Heart right ventricle (tissue), 16 donors: ENCODE data around the gene IRAK3. TPM values are rescaled to one million over a fixed set of nuclear protein-coding genes. Genes with fewer than 3 reads are reported as not detected.

ENCODE experiments used
- ATAC-seq, 8 donors: fragments of 200-7000 bp; cut with Tn5 transposase; one replicate each; pipeline ENCODE4 v1.9.1; 2020; ENCODE audit warnings: mild to moderate bottlenecking in 8 of 8, moderate library complexity in 8 of 8, moderate number of reproducible peaks in 1 of 8
- DNase-seq, 2 donors: peaks; one replicate each; pipeline ENCODE4 v3.0.0-alpha.2; 2020
- H3K27ac ChIP-seq, 10 donors: fragments of 200-600 bp; sonication (generic) in 2 of 10; one replicate each; pipeline versions ENCODE4 v1.5.0 to v1.8.0; 2020 to 2022; ENCODE audit warnings: mild to moderate bottlenecking in 3 of 10
- H3K27me3 ChIP-seq, 7 donors: fragments of 200-600 bp; one replicate each; pipeline ENCODE4 v1.8.0; 2021 to 2022; ENCODE audit warnings: mild to moderate bottlenecking in 2 of 7
- H3K36me3 ChIP-seq, 9 donors: fragments of 200-600 bp; sonication (generic) in 1 of 9; one replicate each; pipeline versions ENCODE4 v1.5.0 to v1.8.0; 2020 to 2022; ENCODE audit warnings: mild to moderate bottlenecking in 2 of 9
- H3K4me1 ChIP-seq, 9 donors: fragments of 200-600 bp; sonication (generic) in 1 of 9; one replicate each; pipeline versions ENCODE4 v1.5.0 to v1.8.0; 2020 to 2022; ENCODE audit warnings: mild to moderate bottlenecking in 4 of 9
- H3K4me3 ChIP-seq, 10 donors: fragments of 200-600 bp; sonication (generic) in 2 of 10; one replicate each; pipeline versions ENCODE4 v1.5.0 to v1.8.0; 2020 to 2022; ENCODE audit warnings: mild to moderate bottlenecking in 7 of 10, moderate library complexity in 2 of 10
- H3K9me3 ChIP-seq, 11 donors: fragments of 200-600 bp in 10 of 11; sonication (generic) in 2 of 11; one replicate each; pipeline versions ENCODE4 v1.5.0 to v1.8.0; 2013 to 2022; ENCODE audit warnings: mild to moderate bottlenecking in 2 of 11, control low read depth in 1 of 11, moderate library complexity in 1 of 11
- WGBS, 2 donors: extraction: QIAGEN DNeasy Blood & Tissue Kit; methylation state at CpG; one replicate each; pipeline ENCODE4 v1.1.7; 2013; ENCODE audit warnings: inconsistent platforms in 1 of 2; 5-methylcytosine and 5-hydroxymethylcytosine counted together
- intact Hi-C, 10 donors: fragments of 100-400 bp; cut with DNase I; formaldehyde crosslinking; loops; one replicate each; pipeline versions ENCODE4 v1.11.1 to v1.14.2; 2022
- polyA plus RNA-seq, 2 donors: library from polyadenylated mRNA; stranded (reverse); fragments of 200-250 nt; gene quantifications; one replicate each; pipeline ENCODE4 v1.2.3, GENCODE V29; 2013
- total RNA-seq, 10 donors: library from RNA; stranded (reverse); fragmentation: NEBNext Ultra II Directional in 3 of 10; extraction: Animal tissue kit (Norgen Biotek cat#: 25700) in 3 of 10; gene quantifications; one replicate each; pipeline versions ENCODE4 v1.2.1 to v1.2.4, GENCODE V29; 2021 to 2023
- TF ChIP-seq, protein P1 (sequence below), 9 donors: fragments of 200-600 bp; sonication (generic) in 2 of 9; IDR thresholded peaks; one replicate each; pipeline versions ENCODE4 v1.5.0 to v1.8.0; 2021 to 2022; ENCODE audit warnings: antibody characterized with exemption in 9 of 9, mild to moderate bottlenecking in 5 of 9, moderate library complexity in 1 of 9
- donor health status: Arrhythmogenic right ventricular cardiomyopathy.
- donor health status: ischemic (EF 13 %, LVEDD 7.1; RV severe dilation, severe dysfunction).
- donor health status: healthy with polysubstance abuse.
- donor health status: DM: no; HTN: yes; CAD: no.
- donor health status: DM: no; HTN: no; CAD: no.
- donor health status: ischemic (EF 25% LVEDD 6.9; RV normal size, moderate dysfunction).
- donor health status: ischemic (EF 25% LVEDD 5.7; RV mildly dilated, moderate dysfunction).
- donor health status: healthy.
- donor health status: DM: yes; HTN: yes; CAD: no.
- donor health status: Ischemic cardiomyopathy.
- donor health status: ischemic (EF 35%, LVEDD 5.7; RV mildly dilated, moderate dysfunction).
- donor health status: nonischemic (EF 11% LVEDD 7.7; RV severe dilation, severe dysfunction).
- donor health status: DM: yes; HTN: yes; CAD: no.
- donor health status: PGD.
- donor health status: ischemic (EF 29% LVEDD 5.4; RV normal size, mild dysfunction).
- donor health status: nonischemic (EF 23%, LVEDD 6.1; RV moderate dilation, normal function).

The IRAK3 gene
- total and polyA plus RNA-seq, 12 donors, result 2.8 to 9.3 (median 4.3) TPM

- peaks cover 0 to 7% (median 3%) of the 10 kb centered on the region in 11 donors for H3K9me3 ChIP-seq
- intact Hi-C loops, result no loop called here
- H3K4me3 ChIP-seq, result no peak overlapping the region
- H3K36me3 ChIP-seq, result no peaks in the 10 kb centered on the region
- TF ChIP-seq, protein P1, sequence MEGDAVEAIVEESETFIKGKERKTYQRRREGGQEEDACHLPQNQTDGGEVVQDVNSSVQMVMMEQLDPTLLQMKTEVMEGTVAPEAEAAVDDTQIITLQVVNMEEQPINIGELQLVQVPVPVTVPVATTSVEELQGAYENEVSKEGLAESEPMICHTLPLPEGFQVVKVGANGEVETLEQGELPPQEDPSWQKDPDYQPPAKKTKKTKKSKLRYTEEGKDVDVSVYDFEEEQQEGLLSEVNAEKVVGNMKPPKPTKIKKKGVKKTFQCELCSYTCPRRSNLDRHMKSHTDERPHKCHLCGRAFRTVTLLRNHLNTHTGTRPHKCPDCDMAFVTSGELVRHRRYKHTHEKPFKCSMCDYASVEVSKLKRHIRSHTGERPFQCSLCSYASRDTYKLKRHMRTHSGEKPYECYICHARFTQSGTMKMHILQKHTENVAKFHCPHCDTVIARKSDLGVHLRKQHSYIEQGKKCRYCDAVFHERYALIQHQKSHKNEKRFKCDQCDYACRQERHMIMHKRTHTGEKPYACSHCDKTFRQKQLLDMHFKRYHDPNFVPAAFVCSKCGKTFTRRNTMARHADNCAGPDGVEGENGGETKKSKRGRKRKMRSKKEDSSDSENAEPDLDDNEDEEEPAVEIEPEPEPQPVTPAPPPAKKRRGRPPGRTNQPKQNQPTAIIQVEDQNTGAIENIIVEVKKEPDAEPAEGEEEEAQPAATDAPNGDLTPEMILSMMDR (IDR thresholded peaks at IDR 0.05), result no peak
- H3K27me3 ChIP-seq, result no peaks in the 10 kb centered on the region
- DNase-seq (no peak), ATAC-seq (peak in 1 of 8 donors; percentile 13)
- WGBS, 2 donors, result 72 to 73% methylated on average over 6 of the region's 6 CpGs
- peaks cover 0 to 79% (median 29%) of the 10 kb centered on the region in 9 donors for H3K4me1 ChIP-seq
- peak overlapping the region in 1 of 10 donors; percentile 75 for H3K27ac ChIP-seq
These were observed 6.2 kb downstream of the IRAK3 start for GRCh38 chr12:66195242-66195641.

DNA sequence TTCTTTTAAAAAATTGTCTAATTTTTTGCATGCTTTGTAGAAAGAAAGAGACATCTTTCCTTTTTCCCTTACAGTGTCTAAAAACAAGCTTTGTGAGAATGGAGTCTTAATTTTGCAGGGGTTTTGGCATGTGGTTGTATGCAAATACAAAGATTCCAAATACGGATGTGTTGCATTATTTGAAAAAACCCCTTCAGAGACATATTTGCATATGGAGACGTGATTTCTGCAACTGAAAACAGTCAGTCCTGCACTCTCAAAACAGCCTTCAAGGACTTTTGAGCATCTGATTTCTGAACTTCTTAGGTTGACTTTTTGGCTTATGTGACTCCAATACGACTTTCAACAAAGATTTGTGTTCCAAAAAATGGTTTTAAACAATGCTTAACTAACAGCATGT is 7.8 kb downstream of the IRAK3 start:
- Histone ChIP-seq H3K27ac (peak overlapping the region in 2 of 10 donors; percentile 1 to 75), H3K4me1 (peaks cover 0 to 64% (median 19%) of the 10 kb centered on the region in 9 donors)
- no peak for ATAC-seq

DNA sequence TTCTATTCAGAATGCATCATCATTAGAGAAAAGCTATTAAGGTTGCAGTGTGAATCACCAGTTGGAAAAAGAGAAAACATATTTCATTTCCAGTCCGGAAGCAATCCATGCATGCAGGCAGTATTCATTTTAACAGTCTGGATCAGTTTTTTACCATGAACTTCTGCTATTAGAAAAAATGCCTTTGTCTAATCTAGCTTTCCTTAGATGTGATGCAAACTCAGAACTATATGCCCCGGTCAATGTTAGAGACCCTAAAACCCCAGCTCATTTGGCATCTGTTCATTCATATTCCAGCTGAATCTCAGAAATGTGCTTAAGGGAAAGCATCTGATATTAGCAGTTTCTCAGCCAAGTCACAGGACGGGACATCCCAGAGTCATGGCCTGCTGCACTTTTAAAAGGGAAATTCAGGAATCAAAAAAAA is 8.5 kb downstream of the IRAK3 start:
- TF ChIP-seq, protein P1 (IDR thresholded peaks at IDR 0.05), result no peak
- Histone ChIP-seq H3K9me3 (peaks cover 0 to 10% (median 4%) of the 10 kb centered on the region in 11 donors), H3K4me3 (no peak overlapping the region), H3K27ac (peak overlapping the region in 3 of 10 donors; percentile 1 to 75 (median 3)), H3K27me3 (no peaks in the 10 kb centered on the region), H3K36me3 (no peaks in the 10 kb centered on the region), H3K4me1 (peaks cover 0 to 57% (median 19%) of the 10 kb centered on the region in 9 donors)
- ATAC-seq (peak in 2 of 8 donors; percentile 42 to 47), DNase-seq (no peak)
- intact Hi-C loops, result no loop called here
- 48% methylated on average over 3 of the region's 3 CpGs for WGBS, 2 donors

More for the DNA sequence above, 7.8 kb downstream of the IRAK3 start:
- H3K36me3 ChIP-seq, result no peaks in the 10 kb centered on the region
- no peak for DNase-seq
- H3K27me3 ChIP-seq, result no peaks in the 10 kb centered on the region
- H3K9me3 ChIP-seq, result peaks cover 0 to 10% (median 4%) of the 10 kb centered on the region in 11 donors
- WGBS, 2 donors, result 55 to 66% methylated on average over 3 of the region's 3 CpGs
- H3K4me3 ChIP-seq, result no peak overlapping the region
- TF ChIP-seq, protein P1 (IDR thresholded peaks at IDR 0.05), result no peak
- intact Hi-C loops, result loop anchor here in 1 of 10 donors (1.0 kb wide), 1 partner anchor 38 kb away; no protein-coding TSS in a partner anchor

GRCh38 chr12:66199141-66199540 is 10.1 kb downstream of the IRAK3 start:
- H3K27me3 ChIP-seq, result no peaks in the 10 kb centered on the region
- 78 to 79% methylated on average over 3 of the region's 3 CpGs for WGBS, 2 donors
- H3K9me3 ChIP-seq, result peaks cover 0 to 10% (median 4%) of the 10 kb centered on the region in 11 donors
- no peak for DNase-seq
- H3K4me1 ChIP-seq, result peaks cover 0 to 46% (median 19%) of the 10 kb centered on the region in 9 donors
- no peak overlapping the region for H3K27ac ChIP-seq
- intact Hi-C loops, result no loop called here
- TF ChIP-seq, protein P1 (IDR thresholded peaks at IDR 0.05), result no peak
- no peak for ATAC-seq
- H3K4me3 ChIP-seq, result no peak overlapping the region
- H3K36me3 ChIP-seq, result no peaks in the 10 kb centered on the region
